Endometrium (tissue), 2 donors: Measurements from ENCODE around the gene PPIG.
"Not testable (repeated sequence)": the region's sequence is repeated elsewhere in the genome, so short reads cannot be mapped to it uniquely, and the experiment has no call there.

Experiments used
- FAIRE-seq: peaks from 2 replicates; lab custom pipeline; 2012; peaks lifted over from hg19 to GRCh38; lab: Jason Lieb, UNC
- donor health status: control.
- donor health status: control.

Gene PPIG

GRCh38 chr2:169596546-169596945 is 12.4 kb downstream of the PPIG start:
- FAIRE-seq, result not testable (repeated sequence)

GRCh38 chr2:169598982-169599381 is 14.8 kb downstream of the PPIG start:
- FAIRE-seq, result no peak

- FAIRE-seq, result no peak
Measured at GRCh38 chr2:169599568-169599967, 15.4 kb downstream of the PPIG start.

GRCh38 chr2:169609264-169609663 is 25.1 kb downstream of the PPIG start:
- FAIRE-seq, result no peak

- FAIRE-seq, result peak; percentile 51
Measured at GRCh38 chr2:169613876-169614275, 29.7 kb downstream of the PPIG start.

GRCh38 chr2:169615982-169616381 is 31.8 kb downstream of the PPIG start:
- not testable (repeated sequence) for FAIRE-seq

- FAIRE-seq, result no peak
Measured at GRCh38 chr2:169619946-169620345, 35.8 kb downstream of the PPIG start.

GRCh38 chr2:169620509-169620908 is 36.4 kb downstream of the PPIG start:
- FAIRE-seq, result no peak

GRCh38 chr2:169623235-169623634 is 39.1 kb downstream of the PPIG start:
- no peak for FAIRE-seq

GRCh38 chr2:169625781-169626180 is 41.6 kb downstream of the PPIG start:
- no peak for FAIRE-seq

- no peak for FAIRE-seq
Measured at GRCh38 chr2:169636440-169637097, 52.4 kb downstream of the PPIG start.

GRCh38 chr2:169637620-169638019 is 53.5 kb downstream of the PPIG start:
- peak; percentile 60 for FAIRE-seq

- FAIRE-seq, result no peak
Measured at GRCh38 chr2:169640104-169640503, 56.0 kb downstream of the PPIG start.

GRCh38 chr2:169641464-169641863 is 57.3 kb downstream of the PPIG start:
- FAIRE-seq, result no peak

- no peak for FAIRE-seq
Measured at GRCh38 chr2:169644173-169644572, 60.0 kb downstream of the PPIG start.

GRCh38 chr2:169647496-169647895 is 63.3 kb downstream of the PPIG start:
- FAIRE-seq, result peak; percentile 50

- no peak for FAIRE-seq
Measured at GRCh38 chr2:169649278-169649677, 65.1 kb downstream of the PPIG start.

- no peak for FAIRE-seq
Measured at GRCh38 chr2:169653636-169654035, 69.5 kb downstream of the PPIG start.

GRCh38 chr2:169656164-169656563 is 72.0 kb downstream of the PPIG start:
- FAIRE-seq, result no peak

GRCh38 chr2:169658877-169659276 is 74.7 kb downstream of the PPIG start:
- no peak for FAIRE-seq

GRCh38 chr2:169659320-169659719 is 75.2 kb downstream of the PPIG start:
- no peak for FAIRE-seq

- FAIRE-seq, result no peak
Measured at GRCh38 chr2:169661265-169661664, 77.1 kb downstream of the PPIG start.

GRCh38 chr2:169662744-169663143 is 78.6 kb downstream of the PPIG start:
- no peak for FAIRE-seq

- no peak for FAIRE-seq
Measured at GRCh38 chr2:169663247-169663646, 79.1 kb downstream of the PPIG start.

- no peak for FAIRE-seq
Measured at GRCh38 chr2:169664600-169664977, 80.4 kb downstream of the PPIG start.
